ENCODE measurements around the gene C16orf86.

DNA sequence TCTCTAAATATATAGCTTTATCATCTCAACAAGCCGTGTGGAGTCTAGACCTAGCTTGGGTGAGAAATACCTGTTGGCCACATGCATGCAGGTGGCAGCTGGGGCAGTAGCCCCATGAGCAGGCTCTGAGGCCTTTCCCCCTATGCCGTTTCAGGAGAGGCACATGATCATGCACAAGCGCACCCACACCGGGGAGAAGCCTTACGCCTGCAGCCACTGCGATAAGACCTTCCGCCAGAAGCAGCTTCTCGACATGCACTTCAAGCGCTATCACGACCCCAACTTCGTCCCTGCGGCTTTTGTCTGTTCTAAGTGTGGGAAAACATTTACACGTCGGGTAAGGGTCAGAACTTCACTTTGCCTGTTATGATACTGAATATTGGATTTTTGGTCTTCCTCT is 38.4 kb upstream of the C16orf86 start:
- TF ChIP-seq, protein P1, sequence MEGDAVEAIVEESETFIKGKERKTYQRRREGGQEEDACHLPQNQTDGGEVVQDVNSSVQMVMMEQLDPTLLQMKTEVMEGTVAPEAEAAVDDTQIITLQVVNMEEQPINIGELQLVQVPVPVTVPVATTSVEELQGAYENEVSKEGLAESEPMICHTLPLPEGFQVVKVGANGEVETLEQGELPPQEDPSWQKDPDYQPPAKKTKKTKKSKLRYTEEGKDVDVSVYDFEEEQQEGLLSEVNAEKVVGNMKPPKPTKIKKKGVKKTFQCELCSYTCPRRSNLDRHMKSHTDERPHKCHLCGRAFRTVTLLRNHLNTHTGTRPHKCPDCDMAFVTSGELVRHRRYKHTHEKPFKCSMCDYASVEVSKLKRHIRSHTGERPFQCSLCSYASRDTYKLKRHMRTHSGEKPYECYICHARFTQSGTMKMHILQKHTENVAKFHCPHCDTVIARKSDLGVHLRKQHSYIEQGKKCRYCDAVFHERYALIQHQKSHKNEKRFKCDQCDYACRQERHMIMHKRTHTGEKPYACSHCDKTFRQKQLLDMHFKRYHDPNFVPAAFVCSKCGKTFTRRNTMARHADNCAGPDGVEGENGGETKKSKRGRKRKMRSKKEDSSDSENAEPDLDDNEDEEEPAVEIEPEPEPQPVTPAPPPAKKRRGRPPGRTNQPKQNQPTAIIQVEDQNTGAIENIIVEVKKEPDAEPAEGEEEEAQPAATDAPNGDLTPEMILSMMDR (IDR thresholded peaks at IDR 0.05 in 4 of 5, conservative IDR thresholded peaks at IDR 0.05 in 1 of 5) = no peak
- no peak for TF ChIP-seq POLR2A (IDR thresholded peaks at IDR 0.05)
